HG02610 (cell line): ENCODE measurements around the gene FAM13C.

Source experiments
- ATAC-seq: cut with Tn5 transposase; IDR thresholded peaks from one replicate; pipeline ENCODE4 v1.9.1; 2021; ENCODE audit warnings: mild to moderate bottlenecking, moderate library complexity; ENCODE audit not compliant: unreplicated experiment

The FAM13C gene

GRCh38 chr10:59362959-59363381, 621 bp upstream of the FAM13C start:
- ATAC-seq, result no peak

GRCh38 chr10:59361663-59362143, 646 bp downstream of the FAM13C start:
- no peak for ATAC-seq

DNA sequence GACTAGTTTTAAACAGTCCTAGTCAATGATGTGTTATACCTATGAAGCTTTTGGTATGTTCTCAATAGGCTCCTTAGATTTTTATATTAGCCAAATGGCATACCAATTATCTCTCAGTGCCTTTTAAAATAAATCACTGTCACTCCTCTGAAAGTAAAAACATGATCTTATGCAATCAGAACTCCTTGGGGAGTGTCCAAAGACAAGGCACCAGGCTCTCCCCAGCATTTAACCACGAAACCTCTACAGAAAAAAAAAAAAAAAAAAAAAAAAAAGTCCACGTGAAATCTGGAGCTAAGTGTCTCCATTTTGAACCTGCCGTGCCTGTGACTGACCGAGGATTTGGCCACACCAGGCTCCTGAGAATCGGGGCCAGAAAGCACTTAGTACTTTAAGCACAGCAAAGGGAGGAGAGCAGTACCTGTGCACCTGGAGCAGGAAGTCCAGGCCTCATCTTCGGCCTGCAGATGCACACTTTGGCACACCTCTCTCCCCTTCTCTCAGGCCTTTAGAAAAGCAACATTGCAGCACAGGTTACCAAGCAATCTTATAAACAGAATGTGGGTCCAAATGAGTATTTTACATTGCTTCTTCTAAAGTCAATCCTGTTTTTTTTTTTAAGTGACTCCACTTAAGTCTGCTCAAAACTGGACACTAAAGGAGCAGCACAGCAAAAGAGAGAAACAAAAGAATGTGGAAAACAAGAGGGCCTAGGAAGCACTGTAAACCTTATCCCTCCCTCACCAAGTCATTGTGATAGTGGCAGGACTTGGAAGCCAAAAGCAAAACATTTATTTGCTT, 1.5 kb downstream of the FAM13C start:
- ATAC-seq, result no peak

DNA sequence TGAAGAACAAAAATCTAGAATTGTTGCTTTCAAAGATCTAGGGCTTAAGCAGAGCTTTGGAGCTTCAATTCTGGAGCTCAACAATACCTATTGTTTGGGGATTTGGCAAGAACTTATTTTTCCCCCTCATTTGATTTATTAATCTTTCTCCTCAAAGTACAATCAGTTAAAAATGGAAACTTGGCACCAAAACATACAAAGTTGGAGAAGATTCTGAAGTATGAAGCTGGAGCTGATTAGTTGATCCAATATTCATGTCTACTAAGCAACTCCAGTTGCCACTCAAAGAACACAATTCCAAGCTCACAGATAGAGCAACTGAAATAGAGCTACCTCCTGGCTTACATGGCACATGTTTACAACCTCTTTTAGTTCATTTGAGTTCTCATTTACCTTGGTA, 3.8 kb downstream of the FAM13C start:
- no peak for ATAC-seq

GRCh38 chr10:59354434-59354833, 7.9 kb downstream of the FAM13C start:
- ATAC-seq, result no peak

DNA sequence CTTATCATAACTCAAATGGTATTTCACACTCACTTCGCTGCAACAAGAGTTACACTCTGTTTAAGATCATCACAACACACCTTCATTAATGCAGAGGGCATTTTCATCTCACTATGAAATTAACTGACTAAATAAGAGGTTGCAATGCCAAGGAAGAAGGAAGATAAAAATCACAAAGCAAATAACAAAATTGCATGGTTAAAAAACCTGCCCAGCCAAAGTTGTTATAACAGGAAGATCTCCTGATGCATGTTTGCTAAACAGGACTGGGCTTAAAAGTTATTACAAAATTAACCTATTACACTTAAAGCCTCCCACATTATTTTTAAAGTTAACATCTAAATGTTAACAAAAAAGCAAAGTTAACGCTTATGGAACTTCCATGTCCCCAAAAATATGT, 11.8 kb downstream of the FAM13C start:
- ATAC-seq, result no peak

DNA sequence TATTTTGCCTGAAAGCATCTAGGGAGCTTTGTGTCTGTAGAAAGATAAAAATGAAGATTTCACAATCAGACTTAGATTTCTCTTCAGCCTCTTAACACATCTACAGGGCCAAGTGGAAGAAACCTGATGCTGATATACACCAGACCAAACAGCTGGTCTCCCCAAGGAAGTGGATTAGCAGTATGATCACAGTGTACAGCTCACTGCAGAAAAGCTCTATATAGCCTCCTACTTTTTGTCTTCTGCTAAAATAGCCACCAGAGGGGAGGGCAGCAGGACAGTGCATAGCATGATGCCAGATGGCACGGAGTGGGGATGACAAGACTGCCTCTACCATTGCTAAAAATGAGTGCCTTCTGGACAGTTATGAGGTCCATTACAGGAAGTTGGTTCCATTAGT, 16.0 kb downstream of the FAM13C start:
- ATAC-seq, result no peak

DNA sequence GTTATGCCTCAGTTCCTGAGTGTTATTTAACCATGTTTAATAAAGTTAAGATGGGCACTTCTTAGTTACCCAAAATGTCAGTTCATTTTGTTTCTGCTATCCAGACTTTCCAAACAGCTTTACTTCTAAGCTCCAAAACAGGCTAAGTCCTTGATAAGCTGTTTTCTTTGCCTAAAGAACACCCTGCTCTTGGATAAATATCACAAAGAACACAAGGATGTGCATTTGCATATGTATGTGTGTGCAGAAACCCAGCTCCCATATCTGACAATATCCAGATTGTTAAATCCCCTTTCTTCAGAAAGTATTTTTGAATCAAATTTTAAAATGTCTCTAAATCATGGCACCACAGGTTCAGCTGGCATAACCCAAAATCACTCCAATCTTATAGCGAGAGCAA, 19.6 kb downstream of the FAM13C start:
- ATAC-seq, result no peak

GRCh38 chr10:59342000-59342399, 20.3 kb downstream of the FAM13C start:
- ATAC-seq, result no peak

DNA sequence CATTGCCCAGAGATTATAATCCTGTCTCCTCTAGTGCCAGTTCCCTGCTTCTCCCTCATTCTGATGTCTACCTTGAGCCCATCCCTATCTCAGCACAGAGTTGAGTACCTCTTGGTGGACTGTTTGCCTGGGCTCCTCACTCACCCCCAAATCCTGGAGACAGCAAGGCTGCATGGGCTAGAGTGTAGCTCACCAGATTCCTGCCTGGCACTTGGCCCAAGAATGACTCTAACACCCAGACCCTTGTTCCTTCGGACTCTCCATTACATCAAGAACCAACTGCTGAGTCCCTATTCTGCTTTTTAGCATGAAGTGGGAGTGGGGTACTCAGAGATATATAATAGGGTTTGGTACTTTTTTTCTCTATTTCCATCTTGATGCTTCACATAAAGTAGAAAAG, 22.1 kb downstream of the FAM13C start:
- no peak for ATAC-seq

DNA sequence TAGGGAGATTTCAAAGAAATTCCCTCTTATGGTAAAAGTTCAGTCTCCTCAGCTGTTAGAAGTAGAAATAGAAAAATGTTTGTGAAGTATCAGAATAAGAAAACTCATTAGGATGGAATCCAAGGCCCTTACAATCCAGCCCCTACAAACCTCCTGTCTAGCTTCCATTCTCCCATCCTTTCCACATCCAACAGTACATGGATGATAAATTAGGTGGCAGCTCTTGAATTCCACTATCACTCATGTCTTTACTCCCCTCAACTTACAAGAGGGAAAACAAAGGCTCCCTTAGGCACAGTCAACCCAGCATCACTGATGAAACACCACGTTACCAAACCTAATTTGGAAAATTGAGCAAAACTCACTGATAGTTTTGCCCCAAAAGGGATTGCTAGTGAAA, 23.0 kb downstream of the FAM13C start:
- no peak for ATAC-seq

- no peak for ATAC-seq
Observed at GRCh38 chr10:59337201-59337652, 25.1 kb downstream of the FAM13C start.

DNA sequence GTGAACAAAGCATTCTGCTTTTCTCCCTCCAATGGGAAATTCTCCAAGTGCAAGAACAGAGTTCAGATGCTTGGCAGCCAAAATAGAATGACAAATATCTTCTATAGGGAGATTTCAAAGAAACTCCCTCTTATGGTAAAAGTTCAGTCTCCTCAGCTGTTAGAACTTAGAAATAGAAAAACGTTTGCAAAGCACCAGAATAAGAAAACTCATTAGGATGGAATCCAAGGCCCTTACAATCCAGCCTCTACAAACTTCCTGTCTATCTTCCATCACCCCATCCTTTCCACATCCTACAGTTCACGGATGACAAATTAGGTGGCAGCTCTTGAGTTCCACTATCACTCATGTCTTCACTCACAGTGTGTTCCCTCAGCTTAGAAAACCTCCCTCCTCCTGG, 25.7 kb downstream of the FAM13C start:
- no peak for ATAC-seq

GRCh38 chr10:59335497-59335896, 26.9 kb downstream of the FAM13C start:
- ATAC-seq, result no peak

GRCh38 chr10:59333701-59334100, 28.6 kb downstream of the FAM13C start:
- no peak for ATAC-seq

GRCh38 chr10:59332581-59332980, 29.8 kb downstream of the FAM13C start:
- no peak for ATAC-seq

GRCh38 chr10:59331661-59332060, 30.7 kb downstream of the FAM13C start:
- no peak for ATAC-seq

DNA sequence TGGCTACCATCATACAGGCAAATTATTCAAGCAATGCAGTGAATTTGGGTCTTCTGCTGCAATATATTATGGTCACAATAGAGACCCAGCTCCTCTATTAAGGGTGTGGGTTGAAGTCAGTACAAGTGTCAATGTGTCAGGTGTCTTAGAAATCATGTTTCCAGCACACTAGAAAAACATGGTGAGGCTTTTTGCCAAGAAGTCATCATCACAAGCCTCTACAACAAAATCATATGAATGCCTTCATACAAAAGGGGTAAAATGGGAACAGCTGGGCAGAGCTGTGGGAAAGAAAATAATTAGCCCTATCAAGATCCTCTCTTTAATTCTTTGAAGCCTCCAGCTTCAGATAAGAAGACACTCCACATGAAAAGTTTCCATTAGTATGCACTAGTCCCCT, 37.2 kb downstream of the FAM13C start:
- ATAC-seq, result no peak

GRCh38 chr10:59324597-59324996, 37.8 kb downstream of the FAM13C start:
- no peak for ATAC-seq

- no peak for ATAC-seq
Observed at GRCh38 chr10:59323831-59324401, 38.4 kb downstream of the FAM13C start.

DNA sequence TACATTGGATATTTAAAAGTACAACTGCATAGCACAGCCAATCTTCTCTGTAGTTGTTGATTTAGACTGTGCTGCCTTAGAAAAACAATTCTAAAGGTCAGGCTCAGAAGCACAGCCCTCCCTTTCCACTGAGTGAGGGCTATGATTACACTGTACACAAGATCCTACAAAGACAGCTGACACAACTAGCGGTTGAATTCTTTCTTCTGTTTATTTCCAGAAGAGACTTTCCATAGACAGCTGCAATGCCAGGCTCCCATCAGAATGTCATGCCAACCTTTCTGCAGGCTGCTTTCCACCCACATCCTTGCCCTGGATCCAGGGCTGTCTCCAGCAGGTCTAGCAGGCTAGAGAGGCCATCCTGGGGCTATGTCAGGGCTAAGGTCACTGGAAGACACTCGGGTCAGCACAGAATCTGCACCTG, 39.3 kb downstream of the FAM13C start:
- ATAC-seq, result no peak

DNA sequence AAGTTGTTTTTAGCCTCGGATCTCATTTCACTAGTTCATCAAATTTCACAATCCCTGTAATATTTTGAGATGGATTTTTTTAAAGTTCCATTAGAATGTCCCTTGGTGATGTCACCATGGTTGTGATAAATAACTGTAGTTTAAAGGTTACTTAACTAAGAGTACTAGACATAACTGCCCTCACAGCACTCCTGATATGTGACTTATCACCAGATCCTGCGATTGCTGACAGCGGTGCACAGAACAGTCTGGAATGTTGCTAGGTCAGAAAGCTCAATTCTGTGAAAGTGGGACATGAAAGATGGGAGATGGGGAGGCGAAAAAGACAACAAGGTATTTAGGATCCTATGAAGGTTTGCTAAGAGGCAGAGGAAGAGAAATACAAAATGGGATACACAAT, 40.2 kb downstream of the FAM13C start:
- no peak for ATAC-seq
